Fibroblast of skin of left biceps (primary cell): Measurements from ENCODE around the gene KCNK13.
"Not testable (repeated sequence)": the region's sequence is repeated elsewhere in the genome, so short reads cannot be mapped to it uniquely, and the experiment has no call there.

Source experiments
- DNase-seq, 2 experiments: peaks; one replicate each; pipeline ENCODE4 v3.0.0-alpha.2; 2013; ENCODE audit warnings: low read depth in 2 of 2

Gene KCNK13

GRCh38 chr14:90060965-90061684 is 669 bp upstream of the KCNK13 start:
- no peak for DNase-seq

- no peak for DNase-seq
Measured at GRCh38 chr14:90062127-90062794, 467 bp downstream of the KCNK13 start.

GRCh38 chr14:90062822-90063539 is 1.2 kb downstream of the KCNK13 start:
- no peak for DNase-seq

DNA sequence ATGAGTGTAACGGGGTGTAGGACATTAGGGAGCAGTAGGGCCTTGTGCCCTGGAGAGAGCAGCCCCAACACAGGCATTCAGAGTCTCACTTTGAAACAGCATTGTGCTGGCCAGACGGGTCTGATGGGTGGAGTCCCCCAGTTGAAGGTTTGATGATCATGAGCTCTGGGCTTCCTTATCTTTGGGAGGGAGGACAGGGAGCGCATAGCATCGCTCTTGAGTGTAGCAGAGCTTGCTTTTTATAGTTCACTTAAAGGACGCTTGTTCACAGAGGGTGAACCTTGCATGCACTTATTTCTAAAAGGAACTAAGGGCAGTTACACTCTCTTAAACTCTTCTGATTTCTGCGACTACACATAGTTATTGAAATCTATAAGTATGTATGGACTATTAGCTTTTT is 10.6 kb downstream of the KCNK13 start:
- no peak for DNase-seq

- no peak for DNase-seq
Measured at GRCh38 chr14:90079576-90079975, 17.8 kb downstream of the KCNK13 start.

- no peak for DNase-seq
Measured at GRCh38 chr14:90087433-90087832, 25.6 kb downstream of the KCNK13 start.

DNA sequence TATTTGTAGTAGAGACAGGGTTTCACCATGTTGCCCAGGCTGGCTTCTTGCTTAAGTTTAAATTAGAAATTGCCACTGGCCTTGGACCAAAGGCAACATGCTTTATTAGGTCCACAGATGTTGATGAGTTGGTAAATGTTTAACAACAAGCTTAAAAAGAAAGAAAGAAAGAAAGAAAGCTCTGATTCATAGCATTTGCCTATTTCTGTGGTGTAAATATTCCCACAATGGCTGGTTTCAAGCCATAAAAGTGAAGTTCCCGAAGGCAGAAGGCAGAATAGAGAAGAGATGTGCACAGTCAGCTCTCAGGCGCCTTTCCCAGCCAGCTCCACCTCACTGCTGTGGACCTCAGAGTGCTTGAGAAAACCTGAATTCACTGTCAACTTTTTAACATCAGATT is 26.4 kb downstream of the KCNK13 start:
- no peak for DNase-seq

GRCh38 chr14:90089486-90089885 is 27.7 kb downstream of the KCNK13 start:
- DNase-seq: not testable (repeated sequence)

- DNase-seq: peak; percentile 16 to 24
Measured at GRCh38 chr14:90091393-90091792, 29.6 kb downstream of the KCNK13 start.

GRCh38 chr14:90093942-90094595 is 32.3 kb downstream of the KCNK13 start:
- no peak for DNase-seq

- DNase-seq: no peak
Measured at GRCh38 chr14:90095096-90095495, 33.3 kb downstream of the KCNK13 start.

- no peak for DNase-seq
Measured at GRCh38 chr14:90096566-90096965, 34.8 kb downstream of the KCNK13 start.

GRCh38 chr14:90103808-90104207 is 42.0 kb downstream of the KCNK13 start:
- no peak for DNase-seq

GRCh38 chr14:90105756-90106155 is 44.0 kb downstream of the KCNK13 start:
- no peak for DNase-seq

GRCh38 chr14:90107789-90108188 is 46.0 kb downstream of the KCNK13 start:
- no peak for DNase-seq

- DNase-seq: no peak
Measured at GRCh38 chr14:90109858-90110257, 48.1 kb downstream of the KCNK13 start.

DNA sequence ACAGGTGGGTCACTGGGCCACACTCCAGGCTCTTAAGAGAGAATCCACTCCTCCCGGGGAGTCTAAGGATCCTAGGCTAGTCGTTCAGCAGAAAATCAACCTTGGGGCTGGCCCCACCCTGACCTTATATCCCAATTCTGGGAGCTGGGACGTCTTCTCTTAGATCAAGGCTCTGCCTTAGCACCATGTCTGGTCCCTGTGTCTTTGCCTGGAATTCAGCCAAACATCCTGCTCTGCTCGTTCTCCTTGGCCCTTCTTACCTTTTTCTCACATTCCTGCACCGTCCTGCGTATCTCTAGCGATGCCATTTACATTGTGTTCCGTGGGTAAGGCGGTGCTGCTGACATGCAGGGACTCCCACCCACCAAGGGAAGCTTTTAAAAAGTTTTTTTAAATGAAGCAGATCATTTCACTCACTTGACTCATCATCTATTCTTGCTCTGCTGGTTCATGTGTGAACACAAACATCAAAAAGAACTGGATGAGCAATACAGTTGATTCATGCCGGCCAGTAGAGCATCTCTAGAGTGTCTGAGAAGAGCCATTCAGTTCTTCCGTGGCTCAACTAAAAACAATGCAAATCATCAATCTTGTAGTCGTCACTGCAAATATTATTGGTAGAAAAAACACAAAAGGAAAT is 50.2 kb downstream of the KCNK13 start:
- DNase-seq: peak; percentile 31 to 35

DNA sequence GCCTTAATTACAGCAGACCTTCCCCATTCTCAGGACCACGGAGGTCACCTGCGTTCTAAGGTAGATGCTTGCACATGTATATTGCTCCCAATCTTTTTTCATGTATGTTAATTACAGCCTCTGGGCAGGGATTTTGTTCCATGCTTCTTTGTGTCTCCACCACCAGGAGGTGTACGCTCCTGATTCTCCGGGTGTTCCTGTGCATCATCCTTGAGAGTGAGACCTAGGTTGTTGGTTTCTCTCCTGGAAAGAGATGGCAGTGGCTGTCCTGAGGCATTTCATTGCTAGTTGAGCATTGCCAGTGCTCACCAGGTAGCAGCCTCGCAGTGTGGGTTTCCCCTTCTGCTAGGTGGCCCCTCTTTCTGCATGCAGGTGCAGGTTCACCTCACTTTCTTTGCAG is 52.8 kb downstream of the KCNK13 start:
- no peak for DNase-seq

DNA sequence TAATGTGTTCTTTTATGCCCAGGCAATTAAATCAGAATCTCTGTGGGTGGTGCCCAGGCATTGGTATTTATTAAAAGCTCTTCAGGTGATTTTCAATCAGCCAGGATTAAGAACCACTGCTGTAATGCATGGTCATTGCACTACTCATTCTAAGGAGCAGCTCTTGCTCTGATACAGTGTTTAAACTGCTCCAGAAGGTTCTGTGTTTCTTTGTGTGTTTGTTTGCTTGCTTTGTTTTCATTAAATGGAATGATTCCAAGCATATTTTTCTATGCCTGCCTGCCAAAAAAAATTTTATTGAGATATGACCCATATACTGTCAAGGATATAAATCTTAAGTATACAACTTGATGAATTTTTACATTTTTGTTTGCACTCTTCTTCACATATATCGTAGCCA is 54.0 kb downstream of the KCNK13 start:
- no peak for DNase-seq

GRCh38 chr14:90116444-90116843 is 54.6 kb downstream of the KCNK13 start:
- DNase-seq: no peak

- DNase-seq: no peak
Measured at GRCh38 chr14:90118027-90118426, 56.2 kb downstream of the KCNK13 start.

GRCh38 chr14:90126260-90126659 is 64.5 kb downstream of the KCNK13 start:
- DNase-seq: no peak
